GM23338 (cell line): ENCODE data around the gene KIAA1671. TPM values are rescaled to one million over a fixed set of nuclear protein-coding genes. Genes with fewer than 3 reads are reported as not detected.
"Not testable (repeated sequence)": the region's sequence is repeated elsewhere in the genome, so short reads cannot be mapped to it uniquely, and the experiment has no call there.

Source experiments
- ATAC-seq: fragments of 200-7000 bp; cut with Tn5 transposase; 3 replicates; pipeline ENCODE4 v1.9.1; 2020
- DNase-seq: peaks from one replicate; pipeline ENCODE4 v3.0.0-alpha.2; 2015; ENCODE audit warnings: low spot score
- H2AFZ ChIP-seq: fragments of 200-600 bp; sonication (generic); 2 replicates; pipeline ENCODE4 v1.8.0; 2016; ENCODE audit warnings: antibody characterized with exemption, mild to moderate bottlenecking, moderate library complexity
- H3F3A ChIP-seq: fragments of 200-600 bp; sonication (generic); replicated peaks from 2 replicates; pipeline ENCODE4 v1.8.0; 2017; ENCODE audit warnings: antibody characterized with exemption, mixed run types, low read depth
- H3K27ac ChIP-seq: fragments of 200-600 bp; sonication (generic); 2 replicates; pipeline ENCODE4 v1.6.1; 2016; ENCODE audit warnings: low read depth
- H3K27me3 ChIP-seq: fragments of 200-600 bp; sonication (generic); 2 replicates; pipeline ENCODE4 v1.8.0; 2016; ENCODE audit warnings: mild to moderate bottlenecking, mixed run types, moderate library complexity; ENCODE audit not compliant: insufficient read depth
- H3K36me3 ChIP-seq: fragments of 200-600 bp; sonication (generic); 2 replicates; pipeline ENCODE4 v1.8.0; 2016; ENCODE audit warnings: mild to moderate bottlenecking; ENCODE audit not compliant: insufficient read depth
- H3K4me1 ChIP-seq: fragments of 200-600 bp; sonication (generic); 2 replicates; pipeline ENCODE4 v1.8.0; 2016; ENCODE audit warnings: mild to moderate bottlenecking, moderate library complexity; ENCODE audit not compliant: insufficient read depth
- H3K4me2 ChIP-seq: fragments of 200-600 bp; sonication (generic); 2 replicates; pipeline ENCODE4 v1.7.1; 2017; ENCODE audit warnings: mixed run types
- H3K4me3 ChIP-seq: fragments of 200-600 bp; sonication (generic); 2 replicates; pipeline ENCODE4 v1.6.1; 2016; ENCODE audit warnings: mixed run types
- H3K79me2 ChIP-seq: fragments of 200-600 bp; sonication (generic); replicated peaks from 2 replicates; pipeline ENCODE4 v1.8.0; 2017; ENCODE audit warnings: mild to moderate bottlenecking; ENCODE audit not compliant: insufficient read depth
- H3K9me2 ChIP-seq: fragments of 200-600 bp; sonication (generic); 2 replicates; pipeline ENCODE4 v1.8.0; 2017; ENCODE audit not compliant: insufficient read depth
- H4K20me1 ChIP-seq: fragments of 200-600 bp; sonication (generic); replicated peaks from 2 replicates; pipeline ENCODE4 v1.8.0; 2017; ENCODE audit warnings: mild to moderate bottlenecking; ENCODE audit not compliant: insufficient read depth
- H3K27ac Mint-ChIP-seq: 2 replicates; pipeline ENCODE4 v1.8.0; 2020; ENCODE audit warnings: inconsistent platforms, mild to moderate bottlenecking, moderate library complexity, mixed read lengths
- H3K27me3 Mint-ChIP-seq: 3 replicates; pipeline ENCODE4 v1.8.0; 2022; ENCODE audit warnings: low read depth, mild to moderate bottlenecking, moderate library complexity, mixed read lengths, inconsistent platforms; ENCODE audit not compliant: insufficient read depth, poor library complexity
- H3K36me3 Mint-ChIP-seq: 3 replicates; pipeline ENCODE4 v1.8.0; 2021; ENCODE audit warnings: low read depth, mild to moderate bottlenecking, inconsistent platforms, moderate library complexity, mixed read lengths
- H3K4me1 Mint-ChIP-seq: 3 replicates; pipeline ENCODE4 v1.8.0; 2020; ENCODE audit warnings: mild to moderate bottlenecking, inconsistent platforms, mixed read lengths
- H3K4me3 Mint-ChIP-seq: 3 replicates; pipeline ENCODE4 v1.8.0; 2021; ENCODE audit warnings: moderate library complexity, mild to moderate bottlenecking, inconsistent platforms, mixed read lengths
- H3K9me3 Mint-ChIP-seq: 3 replicates; pipeline ENCODE4 v1.8.0; 2020; ENCODE audit warnings: moderate library complexity, mild to moderate bottlenecking, inconsistent platforms, mixed read lengths
- CREB1 ChIP-seq: fragments of 250-450 bp; sonication (Bioruptor Pico); IDR thresholded peaks from 2 replicates; pipeline ENCODE4 v1.5.0; 2020; ENCODE audit warnings: low read depth, mild to moderate bottlenecking, moderate library complexity
- CTCF ChIP-seq, 2 experiments: fragments of 200-600 bp in 1 of 2; sonication (generic) in 1 of 2; conservative IDR thresholded peaks; 2 replicates each; pipeline versions ENCODE4 v1.5.1 to v1.6.1; 2016 to 2017; ENCODE audit warnings: antibody characterized with exemption in 2 of 2, low read depth in 2 of 2, mild to moderate bottlenecking in 2 of 2, moderate library complexity in 1 of 2
- JUNB ChIP-seq: IDR thresholded peaks from one replicate; pipeline ENCODE4 v1.6.1; 2016; ENCODE audit warnings: antibody characterized with exemption; ENCODE audit not compliant: unreplicated experiment
- NANOG ChIP-seq: IDR thresholded peaks from 2 replicates; pipeline ENCODE4 v1.6.1; 2016; ENCODE audit warnings: antibody characterized with exemption, borderline replicate concordance
- REST ChIP-seq: IDR thresholded peaks from one replicate; pipeline ENCODE4 v1.6.1; 2018; ENCODE audit warnings: antibody characterized with exemption; ENCODE audit not compliant: unreplicated experiment
- ZNF114 ChIP-seq: fragments of 250-450 bp; sonication (Bioruptor Pico); IDR thresholded peaks from 2 replicates; pipeline ENCODE4 v1.5.0; 2020; ENCODE audit warnings: mild to moderate bottlenecking, moderate library complexity
- ZNF331 ChIP-seq: fragments of 250-450 bp; sonication (Bioruptor Pico); IDR thresholded peaks from 2 replicates; pipeline ENCODE4 v1.5.0; 2020; ENCODE audit warnings: low read depth, mild to moderate bottlenecking, moderate library complexity
- polyA plus RNA-seq: library from polyadenylated mRNA; unstranded; fragments of >200 nt; fragmentation: Nextera tagmentation; extraction: Ambion mirVana; gene quantifications from 2 replicates; pipeline ENCODE4 v1.2.1, GENCODE V29; 2016
- total RNA-seq: library from RNA; depleted of rRNA; stranded (reverse); fragments of >200 nt; shearing (Covaris generic); gene quantifications from 2 replicates; pipeline ENCODE4 v1.2.3, GENCODE V29; 2014

Gene KIAA1671
- total and polyA plus RNA-seq, 2 experiments from 2014 or later: 6.1 to 27.2 TPM

DNA sequence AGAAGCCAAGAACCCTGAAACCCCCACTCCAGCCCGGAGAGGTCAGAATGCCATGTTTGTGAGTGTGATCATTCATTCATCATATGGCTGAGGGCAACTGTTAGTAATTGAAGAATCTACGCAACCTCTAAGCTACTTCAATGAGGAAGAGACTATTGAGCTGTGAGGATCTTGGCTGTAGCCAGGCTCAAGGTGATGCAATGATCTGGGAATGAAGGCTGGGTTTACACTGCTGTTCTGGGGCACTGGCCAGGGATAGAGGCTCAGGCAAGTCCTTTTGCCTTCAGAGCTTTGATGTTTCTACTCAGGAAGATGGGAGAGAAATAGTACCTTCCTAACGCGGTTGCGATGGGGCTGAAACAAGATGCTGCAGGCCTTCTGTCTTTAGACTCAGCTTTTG lies 279.8 kb downstream of the KIAA1671 start:
- no peak overlapping the region for H3K27ac ChIP-seq
- H3K79me2 ChIP-seq: no peaks in the 10 kb centered on the region
- H4K20me1 ChIP-seq: no peaks in the 10 kb centered on the region
- ATAC-seq (no peak), DNase-seq (no peak)
- no peaks in the 10 kb centered on the region for H3K27me3 ChIP-seq
- TF ChIP-seq CTCF (conservative IDR thresholded peaks at IDR 0.05; ENCODE audit: low read depth in 2 of 2): no peak
- TF ChIP-seq CREB1 (CRISPR knock-in tag): no peak
- no peak for TF ChIP-seq ZNF331 (CRISPR knock-in tag)
- Mint-ChIP-seq H3K36me3 (no peaks in the 10 kb centered on the region), H3K4me1 (no peaks in the 10 kb centered on the region), H3K27me3 (peaks cover 6% of the 10 kb centered on the region), H3K4me3 (no peak overlapping the region), H3K9me3 (no peaks in the 10 kb centered on the region), H3K27ac (no peak overlapping the region)
- no peaks in the 10 kb centered on the region for H3K4me1 ChIP-seq
- no peak overlapping the region for H3K4me2 ChIP-seq
- H3K4me3 ChIP-seq: no peak overlapping the region
- no peaks in the 10 kb centered on the region for H3F3A ChIP-seq
- H2AFZ ChIP-seq: no peak overlapping the region
- no peaks in the 10 kb centered on the region for H3K9me2 ChIP-seq
- H3K36me3 ChIP-seq: no peaks in the 10 kb centered on the region

- H3K4me1 Mint-ChIP-seq, H3K9me2 ChIP-seq, H3K4me2 ChIP-seq, H3K27me3 ChIP-seq, H2AFZ ChIP-seq, H3K4me3 Mint-ChIP-seq, H3F3A ChIP-seq, ATAC-seq, H3K36me3 Mint-ChIP-seq, H4K20me1 ChIP-seq, H3K4me3 ChIP-seq, DNase-seq, H3K36me3 ChIP-seq, H3K4me1 ChIP-seq, H3K79me2 ChIP-seq, H3K27me3 Mint-ChIP-seq, H3K27ac Mint-ChIP-seq, H3K27ac ChIP-seq, H3K9me3 Mint-ChIP-seq: not testable (repeated sequence)
Measured at GRCh38 chr22:25233706-25234105, 281.2 kb downstream of the KIAA1671 start.

DNA sequence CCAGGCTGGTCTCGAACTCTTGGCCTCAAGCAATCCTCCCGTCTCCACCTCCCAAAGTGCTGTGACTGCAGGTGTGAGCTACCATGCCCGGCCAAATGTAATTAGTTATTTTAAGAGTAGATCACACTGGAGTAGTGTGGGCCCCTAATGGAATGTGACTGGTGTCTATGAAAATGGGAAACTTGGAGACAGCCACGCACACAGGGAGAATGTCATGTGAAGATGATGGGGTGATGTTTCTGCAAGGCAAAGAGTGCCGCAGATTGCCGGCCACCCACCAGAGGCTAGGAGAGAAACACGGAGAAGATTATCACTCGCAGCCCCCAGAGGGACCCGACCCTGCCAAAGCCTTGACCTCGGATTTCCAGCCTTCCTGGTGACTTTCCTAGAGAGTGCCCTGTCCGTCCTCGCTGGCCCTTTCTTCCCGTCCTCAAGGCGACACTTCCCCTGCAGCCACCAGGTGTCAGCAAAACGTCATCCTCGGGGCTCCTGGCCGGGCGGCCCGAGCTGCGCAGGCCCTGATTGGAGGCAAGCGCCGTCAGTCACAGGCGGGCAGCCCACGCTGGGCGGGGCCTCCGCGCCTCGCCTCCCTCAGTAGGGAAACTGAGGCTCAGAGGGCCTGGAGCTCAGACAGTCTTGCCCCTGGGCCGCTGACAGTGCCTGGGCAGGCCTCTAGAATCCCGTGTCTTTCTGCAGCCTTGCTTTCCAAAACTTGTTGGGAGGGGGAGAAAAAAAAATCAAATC lies 283.2 kb downstream of the KIAA1671 start:
- Histone ChIP-seq H3F3A (no peaks in the 10 kb centered on the region), H3K9me2 (no peaks in the 10 kb centered on the region), H4K20me1 (no peaks in the 10 kb centered on the region), H3K27ac (no peak overlapping the region), H3K4me2 (peak overlapping the region; percentile 62; the same call in 1 of the 2 replicates), H2AFZ (peak overlapping the region; percentile 96), H3K27me3 (no peaks in the 10 kb centered on the region), H3K4me1 (no peaks in the 10 kb centered on the region), H3K36me3 (no peaks in the 10 kb centered on the region), H3K79me2 (no peaks in the 10 kb centered on the region), H3K4me3 (no peak overlapping the region)
- Mint-ChIP-seq H3K27me3 (peaks cover 8% of the 10 kb centered on the region), H3K4me3 (no peak overlapping the region), H3K9me3 (no peaks in the 10 kb centered on the region), H3K27ac (no peak overlapping the region), H3K36me3 (no peaks in the 10 kb centered on the region), H3K4me1 (no peaks in the 10 kb centered on the region)
- peak; percentile 95 for ATAC-seq
- peak; percentile 95 for DNase-seq
- no peak for TF ChIP-seq ZNF114 (CRISPR knock-in tag)
- peak; percentile 78 for TF ChIP-seq CREB1 (CRISPR knock-in tag)
- no peak for TF ChIP-seq NANOG
- TF ChIP-seq CTCF (conservative IDR thresholded peaks at IDR 0.05; ENCODE audit: low read depth in 2 of 2): peak; percentile 83 to 96
- no peak for TF ChIP-seq JUNB
- no peak for TF ChIP-seq REST
